Adrenal gland (tissue), 5 donors: Measurements from ENCODE around the gene ZAP70.

Experiments used
- POLR2A ChIP-seq, 2 donors: fragments of 450-650 bp; IDR thresholded peaks; one replicate each; pipeline ENCODE4 v1.6.1; 2017; ENCODE audit warnings: antibody characterized with exemption in 2 of 2, mild to moderate bottlenecking in 2 of 2, moderate library complexity in 1 of 2
- TF ChIP-seq, protein P1 (sequence below), 6 experiments: fragments of 450-650 bp in 4 of 6; fragments of 200-600 bp in 2 of 6; sonication (generic) in 1 of 6; IDR thresholded peaks; 1 replicate in 5 of 6; 2 replicates in 1 of 6; pipeline versions ENCODE4 v1.5.1 to v1.8.0; 2016 to 2021; ENCODE audit warnings: antibody characterized with exemption in 6 of 6, mild to moderate bottlenecking in 2 of 6, moderate library complexity in 1 of 6
- donor health status: DM: no; HTN: no; CAD: no.

- TF ChIP-seq, protein P1, sequence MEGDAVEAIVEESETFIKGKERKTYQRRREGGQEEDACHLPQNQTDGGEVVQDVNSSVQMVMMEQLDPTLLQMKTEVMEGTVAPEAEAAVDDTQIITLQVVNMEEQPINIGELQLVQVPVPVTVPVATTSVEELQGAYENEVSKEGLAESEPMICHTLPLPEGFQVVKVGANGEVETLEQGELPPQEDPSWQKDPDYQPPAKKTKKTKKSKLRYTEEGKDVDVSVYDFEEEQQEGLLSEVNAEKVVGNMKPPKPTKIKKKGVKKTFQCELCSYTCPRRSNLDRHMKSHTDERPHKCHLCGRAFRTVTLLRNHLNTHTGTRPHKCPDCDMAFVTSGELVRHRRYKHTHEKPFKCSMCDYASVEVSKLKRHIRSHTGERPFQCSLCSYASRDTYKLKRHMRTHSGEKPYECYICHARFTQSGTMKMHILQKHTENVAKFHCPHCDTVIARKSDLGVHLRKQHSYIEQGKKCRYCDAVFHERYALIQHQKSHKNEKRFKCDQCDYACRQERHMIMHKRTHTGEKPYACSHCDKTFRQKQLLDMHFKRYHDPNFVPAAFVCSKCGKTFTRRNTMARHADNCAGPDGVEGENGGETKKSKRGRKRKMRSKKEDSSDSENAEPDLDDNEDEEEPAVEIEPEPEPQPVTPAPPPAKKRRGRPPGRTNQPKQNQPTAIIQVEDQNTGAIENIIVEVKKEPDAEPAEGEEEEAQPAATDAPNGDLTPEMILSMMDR (IDR thresholded peaks at IDR 0.05): no peak
- no peak for TF ChIP-seq POLR2A (IDR thresholded peaks at IDR 0.05)
Observed at GRCh38 chr2:97770445-97770844, 57.1 kb downstream of the ZAP70 start.
